T-helper 22 cell (primary cell): Measurements from ENCODE around the gene MAP4K5.

Source experiments
- DNase-seq: peaks from one replicate; pipeline ENCODE4 v3.0.0-alpha.2; 2020; ENCODE audit warnings: low read depth

MAP4K5 gene

GRCh38 chr14:50399251-50400032 lies 132.9 kb downstream of the MAP4K5 start:
- no peak for DNase-seq

GRCh38 chr14:50398189-50398580 lies 134.2 kb downstream of the MAP4K5 start:
- no peak for DNase-seq

GRCh38 chr14:50397390-50398188 lies 134.8 kb downstream of the MAP4K5 start:
- DNase-seq: no peak

GRCh38 chr14:50396631-50397389 lies 135.6 kb downstream of the MAP4K5 start, which contains the start of gene CDKL1:
Gene CDKL1, minus strand, starts transcription at chr14:50396881. Its CDS starts 1,013 bp downstream, at chr14:50395868.
- peak; percentile 18 for DNase-seq

GRCh38 chr14:50395448-50395847 lies 136.9 kb downstream of the MAP4K5 start:
- no peak for DNase-seq

GRCh38 chr14:50394713-50395112 lies 137.7 kb downstream of the MAP4K5 start:
- DNase-seq: no peak

- no peak for DNase-seq
Observed at GRCh38 chr14:50389668-50390441, 142.5 kb downstream of the MAP4K5 start.

- DNase-seq: no peak
Observed at GRCh38 chr14:50388256-50388931, 144.0 kb downstream of the MAP4K5 start.

GRCh38 chr14:50387548-50387947 lies 144.8 kb downstream of the MAP4K5 start:
- no peak for DNase-seq

- DNase-seq: no peak
Observed at GRCh38 chr14:50383618-50384225, 148.6 kb downstream of the MAP4K5 start.

- DNase-seq: no peak
Observed at GRCh38 chr14:50381823-50382287, 150.5 kb downstream of the MAP4K5 start.

- no peak for DNase-seq
Observed at GRCh38 chr14:50381008-50381407, 151.4 kb downstream of the MAP4K5 start.

GRCh38 chr14:50380455-50380854 lies 151.9 kb downstream of the MAP4K5 start:
- DNase-seq: no peak

GRCh38 chr14:50379563-50379962 lies 152.8 kb downstream of the MAP4K5 start:
- DNase-seq: no peak

GRCh38 chr14:50377550-50378085 lies 154.8 kb downstream of the MAP4K5 start:
- no peak for DNase-seq

- no peak for DNase-seq
Observed at GRCh38 chr14:50375760-50376159, 156.6 kb downstream of the MAP4K5 start.

GRCh38 chr14:50373959-50374358 lies 158.4 kb downstream of the MAP4K5 start:
- no peak for DNase-seq

- DNase-seq: no peak
Observed at GRCh38 chr14:50371546-50371945, 160.8 kb downstream of the MAP4K5 start.
